Body of pancreas (tissue), 4 donors: ENCODE data around the gene TIMP4. TPM values are rescaled to one million over a fixed set of nuclear protein-coding genes. Genes with fewer than 3 reads are reported as not detected.
A peak's percentile ranks its signal among the peaks of the same experiment; 100 is the strongest.

Experiments used
- ATAC-seq: fragments of 150-250 bp; one replicate; pipeline ENCODE4 v1.9.1; 2016
- DNase-seq, 4 donors: peaks; one replicate each; pipeline ENCODE4 v3.0.0-alpha.2; 2019
- H3K27ac ChIP-seq, 4 donors: fragments of 200-600 bp; sonication (generic); 1 replicate in 3 of 4; 2 replicates in 1 of 4; pipeline versions ENCODE4 v1.5.1 to v1.6.1; 2016 to 2019; ENCODE audit warnings: mild to moderate bottlenecking in 1 of 4, mixed read lengths in 1 of 4, moderate library complexity in 1 of 4
- H3K27me3 ChIP-seq, 2 donors: fragments of 200-600 bp; sonication (generic); one replicate each; pipeline ENCODE4 v1.6.0; 2016; ENCODE audit warnings: mild to moderate bottlenecking in 1 of 2
- H3K36me3 ChIP-seq, 2 donors: fragments of 200-600 bp; sonication (generic); replicated peaks in 1 of 2; 2 replicates each; pipeline ENCODE4 v1.5.1; 2016; ENCODE audit warnings: low read depth in 2 of 2; ENCODE audit not compliant: insufficient read depth in 1 of 2
- H3K4me1 ChIP-seq: fragments of 200-600 bp; sonication (generic); one replicate; pipeline ENCODE4 v1.6.0; 2016
- H3K4me3 ChIP-seq, 2 donors: fragments of 200-600 bp; sonication (generic); 1 replicate in 1 of 2; 2 replicates in 1 of 2; pipeline ENCODE4 v1.5.1; 2016 to 2019
- H3K9me3 ChIP-seq, 3 donors: fragments of 200-600 bp; sonication (generic); 1 replicate in 2 of 3; 2 replicates in 1 of 3; pipeline ENCODE4 v1.5.1; 2016
- POLR2A ChIP-seq, 3 donors: fragments of 450-650 bp; IDR thresholded peaks; one replicate each; pipeline ENCODE4 v1.6.1; 2016; ENCODE audit warnings: antibody characterized with exemption in 3 of 3, mild to moderate bottlenecking in 2 of 3
- WGBS, 2 donors: methylation state at CpG; one replicate each; pipeline ENCODE4 v1.1.5; 2017; 5-methylcytosine and 5-hydroxymethylcytosine counted together
- intact Hi-C: fragments of 100-400 bp; cut with DNase I; formaldehyde crosslinking; loops from one replicate; pipeline ENCODE4 v1.15.1; 2023
- total RNA-seq, 2 donors: library from RNA; depleted of rRNA; stranded (reverse); fragments of >200 nt; gene quantifications; one replicate each; pipeline ENCODE4 v1.1.0, GENCODE V29; 2016
- TF ChIP-seq, protein P1 (sequence below), 7 experiments: fragments of 450-650 bp in 4 of 7; fragments of 200-600 bp in 3 of 7; sonication (generic) in 3 of 7; IDR thresholded peaks; one replicate each; pipeline ENCODE4 v1.5.1; 2016 to 2019; ENCODE audit warnings: antibody characterized with exemption in 7 of 7

Gene TIMP4
- total RNA-seq, 2 donors from 2014 or later: 11.7 to 41.5 TPM

DNA sequence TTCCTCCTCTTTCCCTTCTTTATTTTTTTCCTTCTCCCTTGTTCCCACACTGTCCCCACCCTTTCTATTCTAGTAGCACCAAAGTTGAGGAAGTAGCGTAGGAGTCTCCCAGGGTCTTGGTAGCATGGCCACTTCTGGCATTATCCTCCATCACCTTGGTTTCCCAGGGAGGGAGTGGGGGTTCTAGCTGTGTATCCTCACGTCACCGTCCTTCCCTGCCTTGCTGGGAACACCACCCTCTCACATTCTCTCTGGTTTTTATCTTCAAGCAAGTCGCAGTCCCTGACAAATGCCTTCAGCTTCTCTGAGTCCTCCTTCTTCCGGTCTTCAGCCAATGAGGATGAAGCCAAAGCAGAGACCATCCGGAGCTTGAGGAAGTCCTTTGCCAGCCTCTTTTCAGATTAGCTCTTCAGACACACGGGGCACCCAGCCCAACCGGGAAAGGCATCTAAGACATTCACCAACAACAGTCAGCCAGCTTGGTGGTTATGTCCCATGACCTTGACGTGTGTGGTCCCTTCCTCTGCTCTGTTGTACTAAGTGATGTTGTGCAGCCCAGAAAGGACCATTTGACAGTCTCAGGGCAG is 31.6 kb upstream of the TIMP4 start:
- Histone ChIP-seq H3K36me3 (no peaks in the 10 kb centered on the region), H3K4me1 (no peaks in the 10 kb centered on the region), H3K4me3 (no peak overlapping the region), H3K27ac (no peak overlapping the region), H3K9me3 (no peaks in the 10 kb centered on the region), H3K27me3 (no peaks in the 10 kb centered on the region)
- no peak for TF ChIP-seq POLR2A (IDR thresholded peaks at IDR 0.05)
- TF ChIP-seq, protein P1, sequence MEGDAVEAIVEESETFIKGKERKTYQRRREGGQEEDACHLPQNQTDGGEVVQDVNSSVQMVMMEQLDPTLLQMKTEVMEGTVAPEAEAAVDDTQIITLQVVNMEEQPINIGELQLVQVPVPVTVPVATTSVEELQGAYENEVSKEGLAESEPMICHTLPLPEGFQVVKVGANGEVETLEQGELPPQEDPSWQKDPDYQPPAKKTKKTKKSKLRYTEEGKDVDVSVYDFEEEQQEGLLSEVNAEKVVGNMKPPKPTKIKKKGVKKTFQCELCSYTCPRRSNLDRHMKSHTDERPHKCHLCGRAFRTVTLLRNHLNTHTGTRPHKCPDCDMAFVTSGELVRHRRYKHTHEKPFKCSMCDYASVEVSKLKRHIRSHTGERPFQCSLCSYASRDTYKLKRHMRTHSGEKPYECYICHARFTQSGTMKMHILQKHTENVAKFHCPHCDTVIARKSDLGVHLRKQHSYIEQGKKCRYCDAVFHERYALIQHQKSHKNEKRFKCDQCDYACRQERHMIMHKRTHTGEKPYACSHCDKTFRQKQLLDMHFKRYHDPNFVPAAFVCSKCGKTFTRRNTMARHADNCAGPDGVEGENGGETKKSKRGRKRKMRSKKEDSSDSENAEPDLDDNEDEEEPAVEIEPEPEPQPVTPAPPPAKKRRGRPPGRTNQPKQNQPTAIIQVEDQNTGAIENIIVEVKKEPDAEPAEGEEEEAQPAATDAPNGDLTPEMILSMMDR (IDR thresholded peaks at IDR 0.05): no peak
- intact Hi-C loops: no loop called here
- DNase-seq (no peak), ATAC-seq (no peak)
- WGBS, 2 donors: 72 to 85% methylated on average over 9 of the region's 9 CpGs

DNA sequence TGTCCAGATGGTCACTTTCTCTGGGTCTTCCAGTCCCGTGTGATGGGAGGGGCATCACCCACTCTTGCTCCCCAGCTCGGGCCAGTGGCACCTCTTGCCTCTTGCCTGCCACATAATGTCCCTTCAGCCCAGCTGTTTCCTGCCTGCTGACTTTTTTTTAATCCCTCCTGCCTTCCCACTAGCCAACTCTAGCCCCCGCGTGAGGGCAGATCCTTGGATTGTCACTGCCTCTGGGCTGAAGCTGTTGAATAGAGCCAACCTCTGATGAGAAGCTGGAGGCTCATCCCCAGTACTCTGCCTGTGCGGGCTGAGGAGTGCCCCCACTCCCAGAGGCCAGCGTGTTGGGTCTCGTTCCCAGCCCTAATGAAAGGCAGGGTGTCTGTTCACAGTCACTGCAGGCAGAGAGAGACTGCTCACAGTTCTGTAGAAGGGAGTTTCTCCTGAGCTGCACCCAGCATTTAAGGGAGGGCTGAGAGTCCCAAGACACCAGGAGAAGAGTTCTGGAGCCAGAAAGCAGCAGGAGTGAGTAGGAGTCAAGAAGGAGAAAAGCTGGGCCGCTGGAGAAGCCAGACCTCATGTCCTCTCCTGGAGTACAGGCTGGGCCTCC is 30.1 kb upstream of the TIMP4 start:
- 65 to 69% methylated on average over 8 of the region's 8 CpGs for WGBS, 2 donors
- no peaks in the 10 kb centered on the region for H3K9me3 ChIP-seq
- DNase-seq (no peak), ATAC-seq (no peak)
- peak overlapping the region in 1 of 4 donors; percentile 58 for H3K27ac ChIP-seq
- TF ChIP-seq, protein P1 (IDR thresholded peaks at IDR 0.05): no peak
- no peak for TF ChIP-seq POLR2A (IDR thresholded peaks at IDR 0.05)
- H3K27me3 ChIP-seq: no peaks in the 10 kb centered on the region
- no peak overlapping the region for H3K4me3 ChIP-seq
- no peaks in the 10 kb centered on the region for H3K36me3 ChIP-seq
- intact Hi-C loops: no loop called here
- H3K4me1 ChIP-seq: no peaks in the 10 kb centered on the region

DNA sequence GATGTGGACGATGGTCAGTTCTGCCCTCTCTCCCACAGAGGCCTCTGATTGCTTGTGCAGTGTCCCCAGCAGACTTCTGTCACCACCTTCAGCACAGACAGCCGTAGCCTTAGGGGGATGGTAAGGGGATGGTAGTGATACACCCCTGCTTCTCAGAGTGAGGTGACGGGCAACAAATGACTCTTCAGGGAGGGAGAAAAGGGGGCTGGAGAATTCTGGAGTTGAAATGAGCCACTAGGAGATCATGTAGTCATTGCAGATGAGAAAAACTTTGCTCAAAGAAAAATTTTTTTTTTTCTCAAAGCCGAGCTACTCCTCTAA is 29.6 kb upstream of the TIMP4 start:
- no peaks in the 10 kb centered on the region for H3K4me1 ChIP-seq
- 65 to 74% methylated on average over 4 of the region's 4 CpGs for WGBS, 2 donors
- TF ChIP-seq POLR2A (IDR thresholded peaks at IDR 0.05): no peak
- TF ChIP-seq, protein P1 (IDR thresholded peaks at IDR 0.05): no peak
- no peak overlapping the region for H3K4me3 ChIP-seq
- no peaks in the 10 kb centered on the region for H3K9me3 ChIP-seq
- ATAC-seq: no peak
- H3K36me3 ChIP-seq: no peaks in the 10 kb centered on the region
- H3K27ac ChIP-seq: peak overlapping the region in 1 of 4 donors; percentile 58
- H3K27me3 ChIP-seq: no peaks in the 10 kb centered on the region
- no peak for DNase-seq
- intact Hi-C loops: no loop called here

DNA sequence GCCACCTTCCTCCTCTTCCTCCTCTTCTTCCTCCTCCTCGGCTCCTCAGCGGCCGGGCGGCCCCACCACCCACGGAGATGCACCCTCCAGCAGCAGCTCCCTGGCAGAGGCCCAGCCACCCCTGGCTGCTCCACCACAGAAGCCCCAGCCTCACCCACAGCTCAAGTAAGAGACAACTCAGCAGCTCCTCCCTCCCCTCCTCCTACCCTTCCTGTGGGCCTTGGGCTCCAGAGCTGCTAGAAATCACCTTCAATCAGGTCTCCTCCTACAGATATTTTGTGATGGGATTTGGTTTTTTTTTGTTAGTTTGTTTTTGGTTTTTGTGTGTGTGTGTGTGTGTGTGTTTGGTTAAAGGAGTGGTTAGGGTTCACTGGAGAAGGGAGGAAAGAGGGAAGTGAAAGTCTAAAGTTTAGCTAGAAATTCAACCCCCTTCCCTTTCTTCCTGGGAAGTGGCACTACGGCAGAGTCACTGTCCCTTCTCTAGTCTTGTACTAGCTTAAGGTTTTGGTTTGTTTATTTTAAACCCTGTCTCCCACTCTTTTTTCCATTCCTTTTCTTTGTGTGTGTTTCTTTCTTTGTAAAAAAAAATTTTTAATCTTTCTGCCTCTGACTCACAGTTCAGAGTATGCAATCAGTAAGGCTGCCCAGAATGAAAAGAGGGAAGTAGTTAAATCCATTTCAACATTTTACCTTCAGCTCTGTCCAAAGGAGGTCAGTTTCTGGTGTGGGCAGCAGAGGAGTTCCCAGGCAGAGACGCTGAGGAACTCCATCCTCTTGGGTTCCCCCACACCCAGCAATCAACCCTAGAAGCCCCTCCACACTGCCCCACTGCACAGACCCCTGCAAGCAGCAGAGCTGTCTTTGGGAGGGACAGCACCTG is 29.0 kb upstream of the TIMP4 start:
- peak; percentile 27 for ATAC-seq
- H3K9me3 ChIP-seq: no peaks in the 10 kb centered on the region
- 52 to 63% methylated on average over 7 of the region's 7 CpGs for WGBS, 2 donors
- no peaks in the 10 kb centered on the region for H3K36me3 ChIP-seq
- no peaks in the 10 kb centered on the region for H3K4me1 ChIP-seq
- peak overlapping the region in 1 of 4 donors; percentile 58 for H3K27ac ChIP-seq
- intact Hi-C loops: no loop called here
- H3K27me3 ChIP-seq: no peaks in the 10 kb centered on the region
- TF ChIP-seq, protein P1 (IDR thresholded peaks at IDR 0.05): no peak
- TF ChIP-seq POLR2A (IDR thresholded peaks at IDR 0.05): no peak
- no peak overlapping the region for H3K4me3 ChIP-seq
- DNase-seq: peak in 1 of 4 donors; percentile 26
